ENCODE results near the gene KANK3. TPM values are rescaled to one million over a fixed set of nuclear protein-coding genes. Genes with fewer than 3 reads are reported as not detected.

KANK3 gene
- total RNA-seq, 1 experiment from 2014 or later: 0.37 TPM

DNA sequence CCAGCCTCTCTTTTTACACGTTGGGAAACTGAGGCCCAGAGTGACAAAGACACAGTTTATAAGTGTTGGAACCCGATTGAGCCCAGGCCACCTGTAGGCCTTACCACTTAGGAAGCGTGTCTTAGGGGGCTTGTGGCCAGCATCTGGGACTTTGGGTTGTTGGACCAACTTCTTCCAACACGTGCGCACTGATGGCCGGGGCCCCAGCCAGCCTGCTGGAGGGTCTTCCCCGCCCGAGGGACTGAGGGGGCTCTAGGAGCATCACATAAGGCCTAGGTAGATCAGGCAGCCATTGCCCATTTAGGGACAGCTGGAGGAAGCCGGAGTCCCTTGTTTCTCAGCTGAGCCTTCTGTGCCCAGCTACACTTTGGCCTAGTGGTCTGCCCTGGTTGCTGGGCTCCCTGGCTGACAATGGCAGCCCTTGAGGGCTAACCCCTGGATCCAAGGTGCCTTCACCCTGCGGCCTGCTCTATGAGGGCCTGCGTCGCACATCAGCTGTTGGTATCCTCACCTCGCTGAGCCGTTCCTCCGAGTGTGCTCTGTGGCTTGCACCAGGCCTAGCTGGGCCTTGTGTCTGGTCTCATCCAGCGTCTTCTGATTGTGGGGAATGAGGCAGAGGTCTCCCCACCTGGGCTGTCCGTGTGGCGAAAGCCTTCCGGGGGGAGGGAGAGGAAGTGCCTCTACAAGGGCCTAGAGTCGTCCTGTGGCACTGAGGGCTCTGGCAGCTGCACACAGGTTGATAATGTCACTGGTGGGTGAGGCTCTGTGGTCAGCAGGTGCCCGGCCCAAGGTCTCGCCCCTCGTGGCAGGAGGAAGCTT is 48.3 kb upstream of the KANK3 start:
- Histone ChIP-seq H2AFZ (no peak overlapping the region), H3K4me3 (peak overlapping the region; percentile 53; the same call in 1 of the 2 replicates), H3K4me2 (peak overlapping the region; percentile 82), H3K79me2 (ENCODE audit: low read depth) (peaks cover 77% of the 10 kb centered on the region), H4K20me1 (ENCODE audit: insufficient read depth) (peaks cover 54% of the 10 kb centered on the region), H3K9me2 (ENCODE audit: insufficient read depth) (no peaks in the 10 kb centered on the region), H3K9me3 (ENCODE audit: insufficient read depth, low read depth) (no peaks in the 10 kb centered on the region; the same call in 1 of the 2 replicates), H3K36me3 (ENCODE audit: low read depth) (no peaks in the 10 kb centered on the region), H3K27ac (no peak overlapping the region), H3K27me3 (ENCODE audit: insufficient read depth, low read depth) (no peaks in the 10 kb centered on the region), H3F3A (ENCODE audit: insufficient read depth, low read depth) (peaks cover 39% of the 10 kb centered on the region), H3K4me1 (replicated peaks; ENCODE audit: insufficient read depth) (peaks cover 48% of the 10 kb centered on the region)
- POLR2A ChIA-PET (ENCODE audit: unreplicated experiment): interaction anchor here (0.6 to 1.0 kb wide), 7 partner anchors 22 to 399 kb away, joined by 3 to 21 read pairs (median 4); partner anchors contain the start of gene MARCHF2
- CTCF ChIA-PET: interaction anchor here (1.7 kb wide), 1 partner anchor 22 kb away, joined by 5 read pairs; the partner anchor contains the start of gene MARCHF2
- no peak for DNase-seq
- intact Hi-C loops (cut with micrococcal nuclease; ENCODE audit: unreplicated experiment): loop anchor here (2.0 kb wide), 1 partner anchor 29 kb away; no protein-coding TSS in a partner anchor
- no TSS peak for BruUV-seq (replicated peaks)
- TF ChIP-seq EZH2 (IDR thresholded peaks at IDR 0.05; ENCODE audit: low read depth): no peak
- TF ChIP-seq, protein P1, sequence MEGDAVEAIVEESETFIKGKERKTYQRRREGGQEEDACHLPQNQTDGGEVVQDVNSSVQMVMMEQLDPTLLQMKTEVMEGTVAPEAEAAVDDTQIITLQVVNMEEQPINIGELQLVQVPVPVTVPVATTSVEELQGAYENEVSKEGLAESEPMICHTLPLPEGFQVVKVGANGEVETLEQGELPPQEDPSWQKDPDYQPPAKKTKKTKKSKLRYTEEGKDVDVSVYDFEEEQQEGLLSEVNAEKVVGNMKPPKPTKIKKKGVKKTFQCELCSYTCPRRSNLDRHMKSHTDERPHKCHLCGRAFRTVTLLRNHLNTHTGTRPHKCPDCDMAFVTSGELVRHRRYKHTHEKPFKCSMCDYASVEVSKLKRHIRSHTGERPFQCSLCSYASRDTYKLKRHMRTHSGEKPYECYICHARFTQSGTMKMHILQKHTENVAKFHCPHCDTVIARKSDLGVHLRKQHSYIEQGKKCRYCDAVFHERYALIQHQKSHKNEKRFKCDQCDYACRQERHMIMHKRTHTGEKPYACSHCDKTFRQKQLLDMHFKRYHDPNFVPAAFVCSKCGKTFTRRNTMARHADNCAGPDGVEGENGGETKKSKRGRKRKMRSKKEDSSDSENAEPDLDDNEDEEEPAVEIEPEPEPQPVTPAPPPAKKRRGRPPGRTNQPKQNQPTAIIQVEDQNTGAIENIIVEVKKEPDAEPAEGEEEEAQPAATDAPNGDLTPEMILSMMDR (conservative IDR thresholded peaks at IDR 0.05): no peak

DNA sequence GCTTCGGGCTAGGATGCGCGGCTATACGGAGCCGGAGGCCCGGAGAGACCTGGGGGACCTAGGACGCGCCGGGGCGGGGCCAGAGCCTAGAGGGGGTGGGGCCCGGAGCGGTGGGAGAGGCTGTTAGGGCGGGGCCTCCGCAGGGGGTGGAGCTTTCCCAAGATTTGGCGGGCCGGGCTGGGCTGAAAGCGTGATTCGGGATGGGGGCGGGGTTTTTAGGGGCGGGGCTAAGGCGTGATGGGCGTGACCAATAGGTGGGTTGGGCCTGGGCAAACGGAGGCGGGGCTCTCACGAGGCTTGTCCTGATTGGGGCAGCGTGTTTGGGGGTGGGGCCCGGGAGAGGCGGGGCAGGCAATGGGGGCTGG is 47.5 kb upstream of the KANK3 start:
- H4K20me1 ChIP-seq (ENCODE audit: insufficient read depth): peaks cover 46% of the 10 kb centered on the region
- no peaks in the 10 kb centered on the region; the same call in 1 of the 2 replicates for H3K9me3 ChIP-seq (ENCODE audit: insufficient read depth, low read depth)
- no TSS peak for BruUV-seq (replicated peaks)
- intact Hi-C loops (cut with micrococcal nuclease; ENCODE audit: unreplicated experiment): loop anchor here (1.0 to 2.0 kb wide), 2 partner anchors 28 to 54 kb away; partner anchors contain the start of gene HNRNPM
- H3K27ac ChIP-seq: peak overlapping the region; percentile 85
- TF ChIP-seq, protein P1 (conservative IDR thresholded peaks at IDR 0.05): no peak
- TF ChIP-seq EZH2 (IDR thresholded peaks at IDR 0.05; ENCODE audit: low read depth): no peak
- H3K9me2 ChIP-seq (ENCODE audit: insufficient read depth): no peaks in the 10 kb centered on the region
- CTCF ChIA-PET: interaction anchor here (0.6 to 1.7 kb wide), 4 partner anchors 23 to 190 kb away, joined by 3 to 5 read pairs (median 4); partner anchors contain the start of gene MARCHF2
- peaks cover 56% of the 10 kb centered on the region for H3K4me1 ChIP-seq (replicated peaks; ENCODE audit: insufficient read depth)
- H3K4me3 ChIP-seq: peak overlapping the region; percentile 82
- H3F3A ChIP-seq (ENCODE audit: insufficient read depth, low read depth): peaks cover 47% of the 10 kb centered on the region
- peak overlapping the region; percentile 48; the same call in 1 of the 2 replicates for H2AFZ ChIP-seq
- peak overlapping the region; percentile 82 for H3K4me2 ChIP-seq
- POLR2A ChIA-PET (ENCODE audit: unreplicated experiment): interaction anchor here (0.6 to 1.0 kb wide), 10 partner anchors 23 to 521 kb away, joined by 3 to 21 read pairs (median 4); partner anchors contain the start of gene MARCHF2
- peak; percentile 80 to 95 for DNase-seq
- H3K27me3 ChIP-seq (ENCODE audit: insufficient read depth, low read depth): no peaks in the 10 kb centered on the region
- H3K79me2 ChIP-seq (ENCODE audit: low read depth): peaks cover 69% of the 10 kb centered on the region
- no peaks in the 10 kb centered on the region for H3K36me3 ChIP-seq (ENCODE audit: low read depth)

DNA sequence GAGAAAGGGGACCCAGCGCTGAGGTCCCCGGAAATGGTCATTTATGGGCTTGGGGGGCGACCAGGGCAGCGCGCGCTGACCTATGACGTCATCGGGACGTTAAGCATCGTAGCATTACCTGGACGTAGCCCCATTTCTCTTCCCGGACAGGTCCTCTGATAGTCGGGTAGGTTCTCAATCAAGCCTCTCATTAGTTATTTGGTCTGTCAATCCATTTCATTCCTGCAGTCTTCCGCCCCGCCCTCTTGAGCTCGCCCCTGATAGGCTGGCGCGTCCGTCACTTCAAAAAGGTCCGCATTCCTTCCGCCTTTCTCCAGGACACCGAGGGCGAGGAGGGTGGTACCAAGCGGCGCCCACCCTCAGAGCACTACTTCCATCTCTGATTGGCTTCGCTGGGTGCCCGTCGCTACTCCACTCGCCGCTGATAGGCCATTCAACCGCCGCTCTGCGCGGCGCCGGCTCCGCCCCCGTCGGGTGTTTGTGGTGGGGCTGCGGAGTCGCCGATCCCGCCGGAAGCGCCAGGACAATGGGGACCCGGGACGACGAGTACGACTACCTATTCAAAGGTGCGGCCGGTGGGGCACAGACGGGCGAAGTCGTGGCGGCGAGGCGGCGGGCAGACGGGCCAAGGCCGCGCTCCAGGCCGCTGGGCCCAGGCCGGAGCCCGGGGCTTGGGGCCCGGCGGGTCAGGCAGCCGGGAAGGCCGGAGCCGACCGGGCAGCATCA is 47.0 kb upstream of the KANK3 start, which contains the start of gene RAB11B:
Gene RAB11B, plus strand, starts transcription at position 470 of the 726 bp plus-strand sequence. Its CDS starts 57 bp downstream, at position 527.
- Histone ChIP-seq H3K27ac (peak within 1 kb of the TSS; percentile 85), H3K4me2 (peak within 1 kb of the TSS; percentile 82), H4K20me1 (ENCODE audit: insufficient read depth) (peaks cover 41% of the 10 kb centered on the region), H2AFZ (peak within 1 kb of the TSS; percentile 77), H3K4me1 (replicated peaks; ENCODE audit: insufficient read depth) (peaks cover 56% of the 10 kb centered on the region), H3K27me3 (ENCODE audit: insufficient read depth, low read depth) (no peaks in the 10 kb centered on the region), H3K36me3 (ENCODE audit: low read depth) (no peaks in the 10 kb centered on the region), H3F3A (ENCODE audit: insufficient read depth, low read depth) (peaks cover 45% of the 10 kb centered on the region), H3K4me3 (peak within 1 kb of the TSS; percentile 82), H3K9me3 (ENCODE audit: insufficient read depth, low read depth) (no peaks in the 10 kb centered on the region; the same call in 1 of the 2 replicates), H3K79me2 (ENCODE audit: low read depth) (peaks cover 63% of the 10 kb centered on the region), H3K9me2 (ENCODE audit: insufficient read depth) (no peaks in the 10 kb centered on the region)
- POLR2A ChIA-PET (ENCODE audit: unreplicated experiment): interaction anchor here (0.6 to 1.0 kb wide), 6 partner anchors 33 to 521 kb away, joined by 3 to 4 read pairs (median 4); no protein-coding TSS in a partner anchor
- CTCF ChIA-PET: interaction anchor here (0.6 to 1.7 kb wide), 5 partner anchors 23 to 191 kb away, joined by 3 to 5 read pairs (median 3); partner anchors contain the start of gene MARCHF2
- BruUV-seq (replicated peaks): no TSS peak
- TF ChIP-seq, protein P1 (conservative IDR thresholded peaks at IDR 0.05): no peak
- TF ChIP-seq EZH2 (IDR thresholded peaks at IDR 0.05; ENCODE audit: low read depth): no peak
- DNase-seq: peak; percentile 99 to 100
- intact Hi-C loops (cut with micrococcal nuclease; ENCODE audit: unreplicated experiment): loop anchor here (1.0 to 2.0 kb wide), 2 partner anchors 27 to 54 kb away; partner anchors contain the start of gene HNRNPM

Data from PC-9 (cell line).